GM12875 (cell line): ENCODE data around the gene PREP.

Experiments
- H3K4me3 ChIP-seq: one replicate; pipeline ENCODE4 v1.5.1; 2011; ENCODE audit warnings: low read depth, low read length, control low read depth
- TF ChIP-seq, protein P1 (sequence below): IDR thresholded peaks from 2 replicates; pipeline ENCODE4 v1.5.1; 2011; ENCODE audit warnings: low read depth, mild to moderate bottlenecking, control low read depth, inconsistent platforms, low read length, moderate library complexity, borderline replicate concordance; ENCODE audit not compliant: insufficient read depth

PREP gene

GRCh38 chr6:105369145-105369544, 33.7 kb downstream of the PREP start:
- H3K4me3 ChIP-seq = no peak overlapping the region
- TF ChIP-seq, protein P1, sequence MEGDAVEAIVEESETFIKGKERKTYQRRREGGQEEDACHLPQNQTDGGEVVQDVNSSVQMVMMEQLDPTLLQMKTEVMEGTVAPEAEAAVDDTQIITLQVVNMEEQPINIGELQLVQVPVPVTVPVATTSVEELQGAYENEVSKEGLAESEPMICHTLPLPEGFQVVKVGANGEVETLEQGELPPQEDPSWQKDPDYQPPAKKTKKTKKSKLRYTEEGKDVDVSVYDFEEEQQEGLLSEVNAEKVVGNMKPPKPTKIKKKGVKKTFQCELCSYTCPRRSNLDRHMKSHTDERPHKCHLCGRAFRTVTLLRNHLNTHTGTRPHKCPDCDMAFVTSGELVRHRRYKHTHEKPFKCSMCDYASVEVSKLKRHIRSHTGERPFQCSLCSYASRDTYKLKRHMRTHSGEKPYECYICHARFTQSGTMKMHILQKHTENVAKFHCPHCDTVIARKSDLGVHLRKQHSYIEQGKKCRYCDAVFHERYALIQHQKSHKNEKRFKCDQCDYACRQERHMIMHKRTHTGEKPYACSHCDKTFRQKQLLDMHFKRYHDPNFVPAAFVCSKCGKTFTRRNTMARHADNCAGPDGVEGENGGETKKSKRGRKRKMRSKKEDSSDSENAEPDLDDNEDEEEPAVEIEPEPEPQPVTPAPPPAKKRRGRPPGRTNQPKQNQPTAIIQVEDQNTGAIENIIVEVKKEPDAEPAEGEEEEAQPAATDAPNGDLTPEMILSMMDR = no peak

DNA sequence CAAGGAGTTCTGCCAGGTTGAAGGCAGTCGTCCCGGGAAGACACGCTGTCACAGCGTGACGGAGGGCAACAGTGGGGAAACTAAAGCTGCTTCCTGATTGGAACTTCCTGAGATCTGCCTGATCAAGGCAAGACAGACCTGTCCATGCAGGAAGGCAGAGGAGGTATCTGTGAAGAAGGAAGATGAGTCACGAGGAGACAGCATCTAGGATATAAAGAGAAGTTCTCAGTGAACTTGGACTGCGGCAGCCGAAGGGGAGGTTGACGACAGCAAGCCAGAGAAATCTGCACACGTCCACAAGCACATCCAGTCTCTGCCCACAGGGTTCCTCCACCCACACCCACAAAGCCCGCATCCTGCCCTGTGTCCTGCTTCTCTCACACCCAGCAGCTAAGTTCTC, 38.6 kb downstream of the PREP start:
- TF ChIP-seq, protein P1 = no peak
- no peak overlapping the region for H3K4me3 ChIP-seq

- TF ChIP-seq, protein P1 = no peak
- H3K4me3 ChIP-seq = no peak overlapping the region
Measured at GRCh38 chr6:105363100-105363754, 39.7 kb downstream of the PREP start.

- TF ChIP-seq, protein P1 = no peak
- H3K4me3 ChIP-seq = no peak overlapping the region
Measured at GRCh38 chr6:105359419-105360370, 43.2 kb downstream of the PREP start.

DNA sequence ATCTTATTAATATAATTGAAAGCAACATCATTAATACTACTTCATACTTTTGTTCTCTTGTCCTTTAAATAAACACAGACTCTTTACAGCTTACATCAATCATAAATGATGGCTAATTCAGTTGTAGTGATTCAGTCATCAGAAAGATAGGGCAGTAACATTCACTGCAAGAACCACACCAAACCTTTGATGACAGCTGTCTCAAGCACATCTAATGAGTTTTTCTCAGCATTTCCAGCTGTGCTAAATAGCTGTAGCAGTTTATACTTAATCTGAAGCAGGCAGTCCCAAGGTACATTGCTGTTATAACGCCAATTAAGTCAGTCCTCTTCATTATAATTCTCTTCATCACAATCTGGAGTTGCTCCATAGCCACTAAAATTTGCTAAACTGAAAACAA, 45.7 kb downstream of the PREP start:
- TF ChIP-seq, protein P1 = no peak
- H3K4me3 ChIP-seq = no peak overlapping the region

GRCh38 chr6:105352037-105352617, 50.8 kb downstream of the PREP start:
- no peak overlapping the region for H3K4me3 ChIP-seq
- TF ChIP-seq, protein P1 = no peak

GRCh38 chr6:105348897-105349296, 54.0 kb downstream of the PREP start:
- TF ChIP-seq, protein P1 = no peak

More at GRCh38 chr6:105348897-105349296, 54.0 kb downstream of the PREP start:
- H3K4me3 ChIP-seq = no peak overlapping the region
